ENCODE data around the gene SLC13A3. TPM values are rescaled to one million over a fixed set of nuclear protein-coding genes. Genes with fewer than 3 reads are reported as not detected.

Gene SLC13A3
- total RNA-seq, 2 experiments from 2014 or later, result 0.07 TPM

DNA sequence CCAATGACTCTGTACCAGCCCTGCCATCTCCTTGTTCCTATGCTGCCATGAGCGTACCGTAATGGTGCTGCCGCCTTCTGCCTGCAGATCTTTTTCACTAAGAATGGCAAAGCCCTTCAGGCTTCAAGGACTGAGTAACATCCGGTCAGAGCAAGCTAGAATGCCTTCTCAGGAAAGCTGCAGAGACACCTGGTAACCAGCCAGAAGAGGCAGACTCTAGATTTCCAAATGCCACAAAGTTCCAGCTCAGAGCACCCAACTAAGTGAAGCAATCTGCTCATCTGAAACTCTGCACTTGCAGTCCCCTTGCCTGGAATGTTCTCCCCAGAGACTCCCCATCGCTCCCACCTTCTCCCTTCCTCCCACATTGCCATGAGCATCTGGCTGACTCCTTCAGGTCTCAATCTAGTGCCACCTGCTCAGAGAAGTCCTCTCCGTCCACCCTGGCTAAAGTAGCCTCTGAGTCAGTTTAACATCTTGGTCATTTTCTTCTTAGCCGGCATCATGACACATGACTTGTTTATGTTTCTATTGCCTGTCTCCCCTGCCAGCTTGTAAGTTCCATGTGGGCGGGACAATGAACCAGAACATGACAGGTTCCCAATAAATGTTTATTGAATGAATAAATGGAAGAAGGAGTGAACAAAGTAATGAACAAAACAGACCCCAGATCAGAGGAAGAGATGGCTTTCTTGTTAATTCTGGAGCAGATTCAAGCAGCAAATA, 93.9 kb downstream of the SLC13A3 start:
- no peak for DNase-seq
- POLR2A ChIA-PET, result no interaction called here
- CTCF ChIA-PET, result interaction anchor here (1.1 to 1.6 kb wide), 4 partner anchors 10 to 43 kb away, joined by 3 to 6 read pairs (median 4); no protein-coding TSS in a partner anchor
- Mint-ChIP-seq H3K27me3 (peaks cover 5% of the 10 kb centered on the region), H3K36me3 (ENCODE audit: low read depth) (no peaks in the 10 kb centered on the region), H3K9me3 (ENCODE audit: low read depth) (no peaks in the 10 kb centered on the region), H3K27ac (peak overlapping the region; percentile 56), H3K4me1 (peaks cover 43% of the 10 kb centered on the region), H3K4me3 (no peak overlapping the region)
- no peak for ATAC-seq
- intact Hi-C loops (cut with DNase I, micrococcal nuclease), result loop anchor here in 1 of 2 experiments (5.0 kb wide), 2 partner anchors 155 to 195 kb away; no protein-coding TSS in a partner anchor

DNA sequence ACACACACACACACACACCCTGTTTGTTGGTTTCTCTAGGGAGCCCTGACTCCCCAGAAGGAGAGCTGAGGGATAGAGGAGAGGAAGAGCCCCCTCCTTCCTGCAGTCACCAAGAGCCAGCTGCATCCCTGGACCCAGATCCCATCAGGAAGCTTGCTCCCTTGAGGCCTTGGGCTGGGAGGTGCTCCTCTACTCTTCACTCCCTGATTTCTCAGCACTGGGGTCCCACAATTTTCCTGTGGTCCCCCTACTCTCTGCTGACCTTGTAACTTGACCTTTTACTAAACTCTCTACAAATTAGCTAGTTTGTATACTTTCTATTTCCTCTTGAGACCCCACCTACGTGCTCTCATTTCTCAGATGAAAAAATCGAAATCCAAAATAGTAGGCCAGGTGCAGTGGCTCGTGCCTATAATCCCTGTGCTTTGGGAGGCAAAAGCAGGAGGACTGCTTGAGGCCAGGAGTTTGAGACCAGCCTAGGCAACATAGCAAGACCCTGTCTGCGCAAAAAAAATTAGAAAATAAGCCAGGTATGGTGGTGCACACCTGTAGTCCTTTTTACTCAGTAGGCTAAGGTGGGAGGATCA, 95.8 kb downstream of the SLC13A3 start:
- Mint-ChIP-seq H3K4me3 (no peak overlapping the region), H3K27me3 (peaks cover 2% of the 10 kb centered on the region), H3K4me1 (peaks cover 51% of the 10 kb centered on the region), H3K36me3 (ENCODE audit: low read depth) (no peaks in the 10 kb centered on the region), H3K27ac (no peak overlapping the region), H3K9me3 (ENCODE audit: low read depth) (no peaks in the 10 kb centered on the region)
- ChIA-PET CTCF (interaction anchor here (1.1 kb wide), 1 partner anchor 250 kb away, joined by 3 read pairs; no protein-coding TSS in a partner anchor), POLR2A (no interaction called here)
- ATAC-seq, result no peak
- no peak for DNase-seq
- intact Hi-C loops (cut with DNase I, micrococcal nuclease), result loop anchor here in 1 of 2 experiments (5.0 kb wide), 2 partner anchors 153 to 193 kb away; no protein-coding TSS in a partner anchor

DNA sequence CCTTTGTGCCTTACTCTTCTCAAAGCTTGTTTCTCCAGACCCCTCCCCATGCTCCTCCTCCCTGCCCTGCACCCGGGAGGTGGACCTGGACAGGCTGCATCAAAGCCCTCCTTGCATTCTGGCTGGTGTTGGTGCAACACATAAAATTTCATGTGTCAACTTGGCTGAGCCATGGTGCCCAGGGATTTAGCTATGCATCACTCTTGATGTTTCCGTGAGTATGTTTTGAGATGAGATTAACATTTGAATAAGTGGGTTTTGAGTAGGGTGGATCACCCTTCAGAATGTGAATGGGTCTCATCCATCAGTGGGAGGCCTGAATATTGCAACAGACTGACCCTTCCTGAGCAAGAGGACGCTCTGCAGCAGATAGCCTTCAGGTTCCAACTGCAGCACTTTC, 96.4 kb downstream of the SLC13A3 start:
- H3K4me3 Mint-ChIP-seq, result no peak overlapping the region
- peaks cover 51% of the 10 kb centered on the region for H3K4me1 Mint-ChIP-seq
- H3K27ac Mint-ChIP-seq, result no peak overlapping the region
- CTCF ChIA-PET, result no interaction called here
- no peaks in the 10 kb centered on the region for H3K36me3 Mint-ChIP-seq (ENCODE audit: low read depth)
- ATAC-seq, result no peak
- POLR2A ChIA-PET, result no interaction called here
- DNase-seq, result no peak
- intact Hi-C loops (cut with DNase I, micrococcal nuclease), result loop anchor here in 1 of 2 experiments (5.0 kb wide), 2 partner anchors 153 to 193 kb away; no protein-coding TSS in a partner anchor
- peaks cover 2% of the 10 kb centered on the region for H3K27me3 Mint-ChIP-seq
- no peaks in the 10 kb centered on the region for H3K9me3 Mint-ChIP-seq (ENCODE audit: low read depth)

DNA sequence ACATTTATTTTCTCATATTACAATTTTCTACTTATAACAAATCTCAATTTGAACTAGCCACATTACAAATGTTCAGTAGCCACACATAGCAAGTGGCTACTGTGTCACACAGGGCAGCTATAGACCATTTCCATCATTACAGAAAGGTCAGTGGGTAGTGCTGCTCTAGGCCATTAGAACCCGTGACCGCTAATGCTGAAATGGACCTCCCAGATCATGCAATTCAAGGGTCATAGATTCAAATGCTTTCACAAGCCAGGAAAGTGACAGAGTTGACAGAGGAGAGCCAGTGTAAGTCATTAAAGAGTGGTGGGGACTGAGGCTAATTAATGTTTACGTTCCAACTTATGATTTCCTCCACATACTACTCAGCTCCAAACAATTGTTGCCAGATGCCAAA, 97.3 kb downstream of the SLC13A3 start:
- H3K27me3 Mint-ChIP-seq, result peaks cover 2% of the 10 kb centered on the region
- ChIA-PET POLR2A (no interaction called here), CTCF (no interaction called here)
- H3K4me3 Mint-ChIP-seq, result no peak overlapping the region
- H3K9me3 Mint-ChIP-seq (ENCODE audit: low read depth), result no peaks in the 10 kb centered on the region
- DNase-seq, result no peak
- intact Hi-C loops (cut with DNase I, micrococcal nuclease), result loop anchor here in 1 of 2 experiments (1.0 to 2.0 kb wide), 2 partner anchors 9 to 41 kb away; partner anchors contain the start of gene ZNF334
- H3K27ac Mint-ChIP-seq, result no peak overlapping the region
- ATAC-seq, result no peak
- peaks cover 46% of the 10 kb centered on the region for H3K4me1 Mint-ChIP-seq
- H3K36me3 Mint-ChIP-seq (ENCODE audit: low read depth), result no peaks in the 10 kb centered on the region

DNA sequence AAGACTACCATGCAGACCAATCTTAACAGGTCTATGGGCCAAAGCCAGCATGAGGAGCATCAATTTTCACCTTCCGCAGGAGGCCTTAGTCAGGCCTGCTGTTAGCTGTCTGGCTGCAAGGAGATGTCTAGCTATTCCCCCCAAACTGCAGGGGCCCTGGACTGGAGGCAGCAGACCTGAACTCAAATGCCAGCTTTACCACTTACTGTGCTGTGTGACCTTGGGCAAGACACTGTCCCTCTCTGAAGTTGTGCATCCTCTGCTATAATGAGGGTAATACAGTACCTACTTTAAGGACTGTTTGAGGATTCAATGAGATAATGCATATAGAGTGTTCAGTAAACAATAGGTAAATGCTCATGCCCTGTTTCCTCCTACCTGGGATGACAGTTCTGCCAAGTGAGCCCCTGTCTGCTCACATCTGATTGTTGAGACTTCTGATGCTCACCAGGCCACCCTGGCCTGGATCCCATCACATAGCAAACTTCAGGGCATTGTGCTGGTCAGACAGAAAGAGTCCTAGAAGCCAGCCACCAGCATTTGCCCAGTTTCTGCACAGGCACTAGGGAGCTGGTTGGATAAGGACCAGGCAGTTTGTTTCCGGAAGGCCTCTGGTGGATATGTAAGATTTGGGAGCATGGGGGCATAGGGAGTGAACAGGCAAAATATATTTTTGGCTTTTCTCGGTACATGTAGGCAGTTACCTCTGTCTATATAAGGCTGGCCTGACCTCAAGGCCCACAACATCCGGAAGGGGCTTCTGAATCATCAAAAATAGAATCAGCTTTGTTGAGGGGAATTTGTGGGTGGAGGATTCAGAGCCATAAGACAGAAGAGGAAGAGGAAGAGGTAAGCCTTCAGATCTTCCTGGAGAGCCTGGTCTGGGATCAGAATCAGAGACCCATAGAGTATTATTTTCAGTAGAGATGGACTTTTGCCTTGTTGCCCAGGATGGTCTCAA, 98.5 kb downstream of the SLC13A3 start:
- POLR2A ChIA-PET, result interaction anchor here (0.6 kb wide), 1 partner anchor 202 kb away, joined by 4 read pairs; no protein-coding TSS in a partner anchor
- peaks cover 2% of the 10 kb centered on the region for H3K27me3 Mint-ChIP-seq
- DNase-seq, result peak; percentile 78
- peak overlapping the region; percentile 69 for H3K27ac Mint-ChIP-seq
- no peaks in the 10 kb centered on the region for H3K9me3 Mint-ChIP-seq (ENCODE audit: low read depth)
- intact Hi-C loops (cut with DNase I, micrococcal nuclease), result loop anchor here in 1 of 2 experiments (1.0 to 2.0 kb wide), 2 partner anchors 7 to 40 kb away; partner anchors contain the start of gene ZNF334
- peak overlapping the region; percentile 33 for H3K4me3 Mint-ChIP-seq
- ATAC-seq, result peak; percentile 89
- CTCF ChIA-PET, result interaction anchor here (0.7 to 1.8 kb wide), 3 partner anchors 10 to 28 kb away, joined by 4 to 6 read pairs (median 5); no protein-coding TSS in a partner anchor
- no peaks in the 10 kb centered on the region for H3K36me3 Mint-ChIP-seq (ENCODE audit: low read depth)
- H3K4me1 Mint-ChIP-seq, result peaks cover 35% of the 10 kb centered on the region

DNA sequence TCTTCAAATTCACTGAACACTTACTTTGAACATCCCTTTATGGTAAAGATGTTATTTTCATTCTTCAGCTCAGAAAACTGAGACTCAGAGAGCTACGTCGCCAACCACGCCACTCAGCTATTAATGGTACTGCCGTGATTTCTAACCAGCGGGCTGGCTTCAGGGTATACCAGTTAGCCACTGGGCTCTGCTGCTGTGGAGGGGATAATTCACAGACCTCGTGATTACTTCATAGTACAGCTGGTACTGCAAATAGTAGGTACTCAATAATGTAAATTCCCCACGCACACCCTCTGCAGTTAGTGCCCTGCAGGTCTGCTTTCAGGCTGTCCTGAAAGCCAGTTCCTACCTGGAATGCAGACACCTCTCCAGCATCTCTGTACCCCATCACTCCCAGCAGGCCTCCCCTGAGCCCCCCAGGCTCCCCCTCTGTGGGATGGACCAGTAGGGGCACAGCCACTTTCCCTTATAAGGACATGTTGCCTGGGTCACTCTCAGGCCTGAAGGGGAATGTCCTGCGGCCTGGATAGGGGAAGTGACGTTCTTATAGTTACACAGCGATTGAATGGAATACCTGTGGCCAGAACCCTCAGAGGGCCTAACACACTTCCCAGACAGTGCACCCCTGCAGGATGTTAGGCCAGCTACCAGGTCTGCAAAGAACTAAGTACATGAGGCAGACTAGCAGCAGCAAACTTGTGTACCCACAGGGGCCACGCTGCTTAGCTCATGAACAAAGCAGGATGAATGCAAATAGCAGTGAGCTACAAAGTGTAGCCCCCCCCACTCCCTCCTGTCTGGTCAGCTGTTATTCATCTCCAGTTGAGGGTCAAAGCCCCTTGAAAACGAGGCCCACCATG, 99.5 kb downstream of the SLC13A3 start:
- ChIA-PET POLR2A (no interaction called here), CTCF (interaction anchor here (0.5 to 2.8 kb wide), 8 partner anchors 10 to 832 kb away, joined by 3 to 11 read pairs (median 4); no protein-coding TSS in a partner anchor)
- Mint-ChIP-seq H3K4me1 (peaks cover 30% of the 10 kb centered on the region), H3K9me3 (ENCODE audit: low read depth) (no peaks in the 10 kb centered on the region), H3K4me3 (no peak overlapping the region), H3K36me3 (ENCODE audit: low read depth) (no peaks in the 10 kb centered on the region), H3K27me3 (peaks cover 2% of the 10 kb centered on the region), H3K27ac (peak overlapping the region; percentile 13)
- ATAC-seq, result no peak
- intact Hi-C loops (cut with DNase I, micrococcal nuclease), result loop anchor here in 1 of 2 experiments (2.0 kb wide), 1 partner anchor 39 kb away; the partner anchor contains the start of gene ZNF334
- no peak for DNase-seq

DNA sequence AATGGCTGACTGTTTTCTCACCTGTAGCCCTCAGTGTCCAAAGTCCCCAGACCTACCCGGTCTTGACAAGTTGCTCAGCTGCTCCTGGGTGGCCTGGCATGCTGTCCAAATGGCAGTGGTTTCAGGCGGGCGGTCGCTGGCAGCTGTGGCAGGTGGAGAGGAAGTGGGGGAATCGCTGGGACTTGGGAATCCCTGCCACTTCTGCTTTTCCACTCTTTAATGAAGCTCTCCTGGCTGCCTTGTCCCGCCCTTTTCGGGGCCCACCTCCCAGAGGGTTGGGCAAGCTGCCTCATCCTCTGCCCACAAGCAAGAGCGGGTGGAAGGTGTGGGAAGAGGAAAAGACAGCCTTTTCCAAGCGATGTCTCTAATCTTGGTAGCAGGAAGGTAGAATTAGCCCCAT, 100.8 kb downstream of the SLC13A3 start, which contains the start of gene OCSTAMP:
Gene OCSTAMP (minus strand): TSS at position 194 of the 400 bp plus-strand sequence. CDS start 94 bp downstream, at position 100.
- CTCF ChIA-PET, result interaction anchor here (0.6 to 2.8 kb wide), 8 partner anchors 8 to 343 kb away, joined by 3 to 11 read pairs (median 4); no protein-coding TSS in a partner anchor
- H3K27ac Mint-ChIP-seq, result no peak within 1 kb of the TSS
- no peaks in the 10 kb centered on the region for H3K9me3 Mint-ChIP-seq (ENCODE audit: low read depth)

DNA sequence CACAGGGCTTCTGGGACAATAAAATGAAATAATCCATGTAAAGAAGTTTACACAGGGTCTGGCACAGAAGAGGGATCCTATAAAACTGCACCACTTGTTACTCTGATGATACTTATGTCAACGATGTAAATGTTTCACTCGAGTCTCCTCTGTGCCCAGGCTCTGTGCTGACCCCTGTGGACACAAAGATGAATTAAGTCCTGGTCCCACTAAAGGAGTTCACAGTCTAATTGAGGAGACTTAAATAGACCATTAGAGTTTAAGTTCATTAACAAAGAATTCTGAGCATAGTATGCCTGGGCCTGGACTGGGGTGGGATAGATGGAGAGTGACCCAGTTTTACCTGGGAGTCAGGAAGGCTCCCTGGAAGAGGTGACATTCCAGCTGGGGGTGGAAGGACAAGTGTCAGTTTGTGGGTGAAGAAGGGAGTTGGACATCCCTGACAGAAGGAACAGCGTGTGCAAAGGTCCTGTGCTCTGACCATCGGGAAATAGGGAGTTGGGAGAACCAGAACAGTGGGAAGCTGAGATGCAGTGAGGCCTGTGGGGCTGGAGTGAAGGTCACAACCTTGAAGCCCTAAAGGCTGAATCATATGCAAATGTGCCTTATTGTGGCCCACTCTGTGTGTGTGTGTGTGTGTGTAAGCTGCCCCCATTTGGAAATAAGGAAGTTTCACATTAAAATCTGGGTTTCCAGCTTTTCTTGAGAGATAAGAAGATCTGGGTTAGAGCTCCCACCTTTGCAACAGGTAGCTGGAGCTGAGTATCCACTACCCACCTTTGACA, 101.9 kb downstream of the SLC13A3 start:
- no peaks in the 10 kb centered on the region for H3K27me3 Mint-ChIP-seq
- intact Hi-C loops (cut with DNase I, micrococcal nuclease), result no loop called here
- POLR2A ChIA-PET, result no interaction called here
- DNase-seq (no peak), ATAC-seq (no peak)
- no peaks in the 10 kb centered on the region for H3K36me3 Mint-ChIP-seq (ENCODE audit: low read depth)
- H3K9me3 Mint-ChIP-seq (ENCODE audit: low read depth), result no peaks in the 10 kb centered on the region
- peaks cover 27% of the 10 kb centered on the region for H3K4me1 Mint-ChIP-seq
- H3K4me3 Mint-ChIP-seq, result no peak overlapping the region
- H3K27ac Mint-ChIP-seq, result no peak overlapping the region
- CTCF ChIA-PET, result interaction anchor here (0.6 to 2.8 kb wide), 7 partner anchors 9 to 535 kb away, joined by 3 to 11 read pairs (median 3); no protein-coding TSS in a partner anchor

More for the DNA sequence above, 100.8 kb downstream of the SLC13A3 start, which contains the start of gene OCSTAMP:
- Mint-ChIP-seq H3K4me1 (peaks cover 28% of the 10 kb centered on the region), H3K4me3 (no peak within 1 kb of the TSS), H3K27me3 (peaks cover 2% of the 10 kb centered on the region), H3K36me3 (ENCODE audit: low read depth) (no peaks in the 10 kb centered on the region)
- intact Hi-C loops (cut with DNase I, micrococcal nuclease), result no loop called here
- POLR2A ChIA-PET, result interaction anchor here (0.6 kb wide), 1 partner anchor 149 kb away, joined by 3 read pairs; no protein-coding TSS in a partner anchor
- ATAC-seq, result no peak
- DNase-seq, result no peak

DNA sequence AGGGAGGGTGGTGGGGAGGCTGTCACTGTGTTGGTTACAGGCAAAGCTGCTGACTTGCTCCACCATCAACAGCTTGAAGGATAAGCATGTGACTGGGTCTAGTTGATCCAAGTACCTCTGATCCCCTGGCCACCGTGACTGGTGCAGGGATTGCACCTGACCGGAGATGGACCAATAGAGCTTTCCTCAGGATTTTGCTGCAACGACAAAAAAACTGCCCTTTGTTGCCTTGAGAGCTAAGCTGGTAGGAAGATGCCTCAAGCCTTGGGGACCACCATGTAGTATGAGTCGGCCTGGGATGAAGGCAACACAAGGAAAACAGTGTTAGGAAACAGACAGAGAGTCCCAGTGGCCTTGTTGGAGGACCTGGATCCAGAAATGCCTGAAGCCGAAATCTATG, 102.6 kb downstream of the SLC13A3 start:
- Mint-ChIP-seq H3K27me3 (peaks cover under 1% of the 10 kb centered on the region), H3K9me3 (ENCODE audit: low read depth) (no peaks in the 10 kb centered on the region), H3K36me3 (ENCODE audit: low read depth) (no peaks in the 10 kb centered on the region), H3K27ac (no peak overlapping the region), H3K4me1 (peaks cover 29% of the 10 kb centered on the region), H3K4me3 (no peak overlapping the region)
- ATAC-seq (no peak), DNase-seq (no peak)
- CTCF ChIA-PET, result interaction anchor here (0.9 to 2.8 kb wide), 4 partner anchors 13 to 534 kb away, joined by 3 to 11 read pairs (median 4); no protein-coding TSS in a partner anchor
- intact Hi-C loops (cut with DNase I, micrococcal nuclease), result no loop called here
- POLR2A ChIA-PET, result no interaction called here

All from activated CD4-positive, alpha-beta T cell treated with anti-CD3 and anti-CD28 coated beads for 36 hours (primary cell).